Stimulated activated CD8-positive, alpha-beta memory T cell treated with anti-CD3 and anti-CD28 coated beads, Interleukin-4, amount 100 ng/mL, for 48 hours (primary cell): ENCODE data around the gene FRMD4A.

Source experiments
- DNase-seq: peaks from one replicate; pipeline ENCODE4 v3.0.0-alpha.2; 2020

The FRMD4A gene

DNA sequence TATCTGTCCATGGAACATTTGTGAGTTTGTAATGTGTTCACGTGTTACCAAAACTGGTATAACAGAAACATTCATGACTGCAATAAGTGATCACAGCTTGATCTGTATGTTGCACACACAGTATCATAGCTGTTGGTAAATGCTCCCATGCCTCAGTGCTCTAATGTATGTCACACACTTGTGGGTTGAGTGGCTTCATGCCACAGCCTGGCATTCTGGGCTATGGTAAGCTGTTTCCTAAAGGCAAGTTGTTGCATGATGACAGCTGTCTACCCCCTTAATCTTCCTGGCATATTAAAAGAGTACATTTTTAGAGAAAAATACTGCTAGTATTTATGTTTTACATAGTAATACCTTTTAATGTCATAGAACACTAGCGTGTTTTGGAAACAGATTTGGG lies 708.8 kb downstream of the FRMD4A start:
- no peak for DNase-seq

DNA sequence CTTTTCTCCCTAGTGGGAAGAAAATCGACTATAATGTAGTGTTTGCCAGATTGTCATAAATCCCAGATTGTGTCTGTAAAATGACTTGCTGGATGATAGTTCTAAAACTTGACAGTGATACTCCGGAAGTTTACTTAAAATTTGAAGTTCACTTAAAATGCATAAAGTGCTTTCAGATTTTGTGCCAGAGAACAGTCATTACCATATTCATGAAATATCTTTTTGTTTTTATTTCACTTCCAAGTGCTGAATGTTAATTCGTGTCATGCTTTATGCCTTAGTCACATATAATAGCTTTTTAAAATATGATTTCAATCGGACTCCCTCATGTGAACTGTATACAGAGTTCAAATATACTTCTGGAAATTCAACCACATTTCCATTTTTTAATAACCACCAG lies 713.6 kb downstream of the FRMD4A start:
- no peak for DNase-seq

DNA sequence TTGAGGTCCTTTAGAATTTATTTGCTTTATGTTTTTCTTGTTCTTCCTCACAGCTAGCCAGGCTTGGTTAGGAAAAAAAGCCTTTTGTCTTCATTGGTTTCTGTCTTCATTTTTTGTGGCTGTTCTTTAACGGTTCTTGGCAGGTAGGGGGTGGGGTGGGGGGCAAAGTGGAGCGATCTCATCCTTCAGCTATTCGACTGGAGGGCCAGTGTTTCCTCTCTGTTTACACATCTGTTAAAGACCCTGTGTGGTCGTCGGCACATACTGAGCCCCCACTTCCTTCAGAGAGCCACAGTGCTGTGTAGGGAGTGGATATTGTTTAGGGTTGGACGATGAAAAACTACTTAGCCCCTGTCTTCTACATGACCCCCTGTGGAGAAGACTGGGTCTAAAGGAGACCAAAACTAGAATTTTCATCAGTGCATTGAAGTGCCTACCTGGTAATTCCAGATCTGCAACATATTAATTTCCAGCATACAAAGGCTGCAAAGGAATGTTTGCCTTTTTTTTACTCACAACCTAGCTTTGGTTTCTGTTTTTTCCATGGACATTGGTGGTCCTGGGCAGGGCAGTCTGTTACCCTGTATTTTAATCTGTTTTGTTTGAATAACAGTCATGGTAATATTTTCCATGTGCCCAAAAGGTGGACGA lies 714.9 kb downstream of the FRMD4A start:
- DNase-seq: no peak

DNA sequence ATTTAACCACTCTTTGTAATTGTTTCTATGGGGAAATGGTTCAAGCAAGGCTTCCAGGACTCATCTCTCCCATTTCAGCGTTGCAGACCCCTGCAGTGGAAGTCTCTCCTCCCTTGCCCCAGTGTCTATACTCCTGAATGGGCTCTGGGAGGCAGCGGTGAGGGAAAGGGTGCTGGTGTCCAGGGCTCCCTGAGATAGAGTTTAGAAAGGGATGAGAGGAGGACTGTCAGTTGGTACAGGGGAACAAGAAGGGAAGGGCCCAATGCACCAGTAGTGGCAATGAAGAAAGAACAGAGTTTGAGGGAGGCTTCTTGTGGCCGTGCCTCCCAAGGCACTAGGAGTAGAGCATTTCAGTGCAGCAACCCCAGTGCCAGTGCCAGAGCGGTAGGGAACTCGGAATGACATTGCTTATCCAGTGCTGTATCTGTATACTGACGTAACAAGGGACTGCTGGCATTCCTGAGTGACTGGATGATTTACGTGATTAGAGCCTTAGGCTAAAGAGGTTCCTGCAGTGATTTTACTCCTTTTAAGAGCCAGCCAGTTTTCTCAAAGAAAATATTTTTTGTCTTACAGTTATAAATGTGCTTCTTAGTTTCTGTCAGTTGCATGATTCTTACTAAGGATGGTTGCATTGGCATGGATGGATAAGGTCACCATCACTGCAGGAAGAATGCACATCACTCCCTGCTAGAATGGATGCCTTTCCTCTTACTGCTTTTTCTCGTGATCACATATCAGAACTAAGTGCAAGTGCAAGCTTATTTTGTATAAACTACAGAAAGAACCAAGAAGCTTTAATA lies 716.0 kb downstream of the FRMD4A start:
- DNase-seq: no peak

DNA sequence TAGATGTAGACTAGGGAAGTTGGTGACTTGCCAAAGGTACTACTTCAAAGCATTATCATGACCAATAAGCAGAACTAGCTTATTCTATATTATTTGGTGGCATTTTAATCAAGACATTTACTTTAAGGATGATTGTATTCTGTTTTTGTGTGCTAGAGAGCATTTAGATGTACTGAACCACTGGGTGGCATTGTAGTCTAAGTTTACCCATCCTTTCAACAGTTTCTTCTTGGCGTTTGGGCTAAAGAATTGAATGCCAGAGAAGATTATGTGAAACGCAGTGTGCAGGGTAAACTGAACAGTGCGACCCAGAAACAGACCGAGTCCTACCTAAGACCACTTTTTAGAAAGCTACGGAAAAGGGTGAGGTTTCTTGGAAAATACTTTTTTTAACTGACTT lies 717.2 kb downstream of the FRMD4A start:
- DNase-seq: no peak

DNA sequence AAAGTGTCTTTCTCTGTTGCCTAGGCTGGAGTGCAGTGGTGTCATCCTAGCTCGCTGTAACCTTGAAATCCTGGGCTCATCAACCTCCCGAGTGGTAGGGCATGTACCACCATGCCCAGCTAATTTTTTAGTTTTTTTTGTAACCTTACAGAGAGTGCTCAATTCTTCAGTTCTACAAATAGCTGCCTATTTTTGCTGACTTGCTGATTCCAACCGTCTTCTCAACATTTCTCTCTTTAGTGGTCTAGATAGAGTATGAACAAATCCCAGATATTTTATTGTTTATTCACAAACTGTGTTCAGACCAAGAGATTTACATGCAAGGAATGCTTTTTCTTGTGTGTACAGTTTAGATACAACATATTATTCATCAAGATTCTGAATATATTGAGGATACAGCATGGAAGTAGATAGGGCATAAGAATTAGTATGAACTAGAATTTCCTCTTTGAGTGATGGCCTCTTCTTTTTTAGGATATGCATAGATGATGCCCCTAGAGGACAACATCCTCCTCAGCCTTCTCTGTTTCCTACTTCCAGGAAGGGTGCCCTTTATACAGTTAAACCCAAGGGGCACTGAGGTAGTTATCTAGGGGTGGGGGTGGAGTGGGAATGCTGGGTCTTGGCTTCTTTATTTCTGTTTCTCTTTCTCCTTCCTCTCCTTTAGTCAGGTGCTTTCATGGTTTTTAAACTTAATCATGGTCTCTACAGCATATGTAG lies 717.9 kb downstream of the FRMD4A start:
- no peak for DNase-seq

DNA sequence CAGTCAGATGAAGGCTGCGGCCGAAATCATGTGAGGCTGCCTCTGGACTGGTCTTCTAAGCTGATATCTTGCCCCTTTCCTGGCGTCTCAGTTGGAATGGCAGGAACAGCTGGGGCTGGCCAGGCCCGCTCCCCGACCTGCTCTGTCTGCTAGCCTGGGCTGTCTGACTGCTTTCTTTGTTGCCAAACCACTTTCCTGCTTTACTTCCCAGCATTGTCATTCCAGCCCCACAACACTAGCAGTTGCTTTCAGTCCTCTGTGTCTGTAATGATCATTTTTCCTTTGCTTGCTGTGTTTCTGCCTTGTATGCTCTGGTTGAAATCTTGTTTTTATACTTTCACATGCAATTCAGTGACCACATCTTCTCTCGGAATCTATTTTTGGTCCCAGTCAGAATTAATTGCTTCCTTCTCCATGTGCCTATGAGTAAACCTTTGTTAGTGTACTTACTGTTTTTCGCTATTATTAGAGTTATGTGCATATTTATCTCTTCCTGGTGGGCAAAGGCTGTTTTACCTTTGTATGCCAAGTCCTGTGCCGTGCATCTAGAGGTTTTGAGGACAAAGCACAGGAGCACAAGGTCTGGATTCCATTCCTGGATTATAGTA lies 722.4 kb downstream of the FRMD4A start:
- DNase-seq: no peak

DNA sequence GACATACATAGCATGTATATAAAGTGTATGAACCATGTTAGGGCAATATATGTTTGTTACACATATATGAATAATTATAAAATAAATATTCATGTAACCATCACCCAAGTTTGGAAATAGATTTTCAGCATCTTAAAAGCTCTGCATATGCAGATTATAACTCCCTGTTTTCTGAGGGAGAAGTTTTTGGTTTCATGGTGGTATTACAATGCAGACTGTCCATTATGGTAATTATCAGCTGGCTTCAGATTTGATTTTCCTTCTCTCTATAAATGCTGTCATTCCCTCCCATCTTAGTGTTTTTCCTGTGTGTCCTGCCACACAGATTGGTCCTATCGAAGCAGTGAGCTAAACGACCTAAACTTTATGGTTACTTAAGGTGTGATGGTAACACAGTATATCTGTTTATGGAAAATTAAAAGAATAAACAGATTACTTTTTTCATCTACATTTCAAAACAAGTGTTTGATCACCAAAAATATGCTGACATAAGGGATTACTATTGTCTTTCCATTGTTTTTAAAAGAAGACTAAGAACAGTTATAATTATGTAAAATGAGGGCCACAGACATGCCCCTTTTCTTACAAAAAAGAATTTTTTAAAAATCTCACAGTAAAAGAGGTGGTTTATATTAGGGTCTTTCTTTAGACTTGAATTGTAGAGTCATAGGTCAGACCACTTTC lies 726.2 kb downstream of the FRMD4A start:
- DNase-seq: no peak

DNA sequence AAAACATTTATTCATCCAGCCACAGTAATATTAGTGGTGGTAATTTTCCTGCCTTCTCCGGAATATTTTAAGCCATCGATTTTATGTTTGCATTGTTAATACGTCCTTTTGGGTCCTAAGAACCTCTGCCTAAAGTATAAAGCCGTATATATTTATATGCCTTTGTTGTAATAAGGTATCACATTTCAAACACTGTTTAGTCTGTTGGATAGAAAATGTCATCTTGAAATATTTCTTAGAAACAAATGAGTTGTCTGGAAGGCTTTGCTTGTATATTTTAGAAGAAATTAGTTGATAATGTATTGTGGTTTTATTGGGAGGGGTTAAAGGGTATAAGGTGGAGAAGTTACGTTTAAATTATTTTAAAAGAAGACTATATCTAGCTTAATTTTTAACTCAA lies 732.8 kb downstream of the FRMD4A start:
- DNase-seq: no peak

DNA sequence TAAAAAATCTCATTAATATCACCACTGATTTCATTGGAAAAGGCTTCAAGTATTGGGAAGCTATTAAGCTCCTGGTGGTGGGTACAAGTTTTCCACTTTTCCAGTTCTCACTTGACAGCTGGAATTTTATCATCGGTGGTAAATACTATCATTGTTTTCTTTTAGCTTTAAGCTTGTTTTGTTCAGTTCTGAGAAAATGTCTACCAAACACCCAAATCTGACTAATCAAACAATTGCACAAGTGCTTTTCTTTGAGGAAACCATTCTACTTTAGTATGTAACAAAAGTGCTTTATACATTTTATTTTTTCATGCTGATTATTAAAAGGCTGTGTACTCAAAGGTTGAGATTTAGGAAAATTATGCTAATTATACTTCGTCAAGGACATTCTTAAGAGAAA lies 736.1 kb downstream of the FRMD4A start:
- no peak for DNase-seq
